Brain pericyte (primary cell): ENCODE measurements around the gene IGSF9.

Experiments used
- DNase-seq: peaks from one replicate; pipeline ENCODE4 v3.0.0-alpha.2; 2012; ENCODE audit warnings: low read depth, low spot score

IGSF9 gene

DNA sequence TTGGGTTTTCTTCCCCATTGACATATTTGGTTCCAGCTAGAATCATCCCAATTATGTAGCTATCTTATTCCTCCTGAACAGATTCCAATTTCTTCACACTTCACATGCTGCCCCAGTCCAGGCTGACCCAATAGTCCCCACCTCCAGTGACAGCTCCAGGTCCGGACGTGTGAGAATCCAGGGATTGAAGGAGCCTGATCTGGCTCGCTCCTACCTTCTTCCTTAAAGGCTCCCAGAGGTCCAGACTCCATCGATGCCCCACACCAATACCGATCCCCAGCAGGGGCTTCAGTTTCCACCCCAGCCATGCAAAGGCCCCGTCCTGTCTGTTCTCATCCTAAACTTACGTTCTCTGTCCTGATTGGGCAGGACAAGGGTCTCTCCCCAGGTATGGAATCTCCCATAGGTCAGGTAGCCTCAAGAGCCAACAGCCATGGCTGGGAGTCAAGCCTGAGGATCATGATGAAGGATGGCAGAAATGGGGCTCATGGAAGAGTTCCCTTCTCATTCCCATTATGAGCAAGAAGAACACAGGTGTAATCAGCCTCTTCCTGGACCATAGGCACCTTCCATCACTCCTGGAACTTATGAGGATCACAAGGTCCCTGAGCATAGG lies 29.0 kb upstream of the IGSF9 start:
- DNase-seq: no peak

DNA sequence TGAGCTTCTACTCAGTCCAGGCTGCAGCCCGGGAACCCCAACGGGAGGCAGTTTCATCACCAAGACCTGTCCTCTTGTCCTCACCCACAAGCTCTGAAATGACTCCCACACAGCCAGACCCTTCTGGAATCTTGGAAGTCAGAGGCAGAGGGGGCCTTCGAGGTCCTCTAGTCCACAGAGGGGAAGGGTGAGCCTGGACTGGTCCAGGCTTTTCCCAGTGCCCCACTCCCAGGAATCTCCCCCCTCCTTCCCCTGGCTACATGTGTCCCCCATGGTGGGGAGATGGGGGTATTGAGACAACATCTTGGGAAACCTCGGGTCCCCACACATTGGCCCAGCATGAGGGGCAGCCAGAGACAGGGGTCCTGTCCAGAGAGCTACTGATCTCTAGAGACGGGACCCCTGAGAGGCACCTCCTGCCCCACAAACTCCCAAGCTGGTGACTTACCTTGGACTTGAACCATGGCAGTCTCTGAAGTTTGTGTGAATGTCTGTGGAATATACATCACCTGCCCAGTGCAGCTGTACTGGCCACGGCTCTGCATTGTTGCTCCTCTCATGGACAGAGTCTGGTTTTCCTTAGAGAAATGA lies 28.0 kb upstream of the IGSF9 start:
- DNase-seq: no peak

DNA sequence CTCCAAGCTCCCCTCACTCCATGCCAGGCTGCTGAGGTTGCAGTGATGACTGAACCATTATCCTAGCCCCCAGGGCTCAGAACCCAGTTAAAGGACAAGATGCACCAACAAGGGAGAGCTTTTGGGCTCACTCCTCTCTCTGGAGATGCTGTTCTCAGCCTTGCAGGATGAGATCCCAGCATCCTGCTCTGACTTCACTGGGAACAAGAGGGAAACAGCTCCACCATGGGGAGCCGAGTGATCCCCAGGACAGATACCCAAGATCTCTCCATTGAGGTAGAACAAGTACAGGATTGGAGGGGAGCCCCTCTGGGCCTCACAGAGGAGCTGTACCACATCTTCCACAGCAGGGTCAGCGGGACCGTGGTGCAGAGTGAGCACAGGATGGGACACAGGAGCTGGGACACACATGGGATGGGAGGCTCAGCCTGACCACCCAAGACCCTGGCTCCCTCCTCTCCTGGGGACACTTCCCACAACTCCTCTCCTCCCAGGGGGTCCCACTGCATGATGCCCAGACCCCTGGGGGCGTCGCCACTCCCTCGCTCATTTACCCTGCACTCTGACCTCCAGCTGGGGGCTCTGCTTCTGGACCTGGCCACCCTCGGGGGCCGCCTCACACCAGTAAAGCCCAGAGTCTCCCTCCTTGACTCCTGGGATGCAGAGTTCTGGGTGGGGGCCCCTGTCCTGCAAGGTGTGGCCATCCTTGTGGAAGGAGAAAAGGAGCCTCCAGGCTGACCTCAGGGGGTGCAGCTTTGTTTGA lies 27.2 kb upstream of the IGSF9 start:
- DNase-seq: no peak

DNA sequence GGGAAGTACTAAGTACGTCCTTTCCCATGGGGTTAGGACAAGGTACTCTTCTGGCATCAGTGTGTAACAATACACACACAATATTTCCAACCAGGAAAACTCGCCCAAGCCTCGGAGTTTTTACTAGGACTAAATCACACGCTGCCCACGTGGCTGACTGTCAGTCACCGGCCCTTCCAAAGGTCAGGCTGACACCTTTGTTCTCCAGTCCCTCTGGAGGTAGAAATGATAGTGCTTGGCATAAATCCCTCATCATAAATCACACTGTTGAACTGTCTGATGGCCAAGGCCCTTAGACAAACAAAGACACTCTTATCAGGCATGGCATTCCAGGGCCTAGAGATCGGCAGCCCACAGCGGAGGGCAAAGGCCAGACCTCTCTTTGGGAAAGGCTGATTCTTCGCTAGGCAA lies 25.5 kb upstream of the IGSF9 start:
- DNase-seq: no peak

DNA sequence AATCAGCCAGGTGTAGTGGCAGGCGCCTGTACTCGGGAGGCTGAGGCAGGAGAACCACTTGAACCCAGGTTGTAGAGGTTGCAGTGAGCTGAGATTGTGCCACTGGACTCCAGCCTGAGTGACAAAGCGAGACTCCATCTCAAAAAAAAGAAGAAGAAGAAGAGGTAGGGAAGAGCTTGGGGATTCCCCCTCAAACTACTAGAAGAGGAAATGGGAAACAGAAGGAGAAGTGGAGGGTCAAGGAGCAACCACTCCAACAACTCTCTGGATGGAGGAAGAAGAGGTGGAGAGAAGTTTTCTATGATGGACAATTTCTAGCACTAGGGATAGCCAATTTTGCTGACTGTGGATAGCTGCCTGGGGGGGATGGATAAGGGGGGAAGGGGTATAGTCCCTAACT lies 23.5 kb upstream of the IGSF9 start:
- no peak for DNase-seq

DNA sequence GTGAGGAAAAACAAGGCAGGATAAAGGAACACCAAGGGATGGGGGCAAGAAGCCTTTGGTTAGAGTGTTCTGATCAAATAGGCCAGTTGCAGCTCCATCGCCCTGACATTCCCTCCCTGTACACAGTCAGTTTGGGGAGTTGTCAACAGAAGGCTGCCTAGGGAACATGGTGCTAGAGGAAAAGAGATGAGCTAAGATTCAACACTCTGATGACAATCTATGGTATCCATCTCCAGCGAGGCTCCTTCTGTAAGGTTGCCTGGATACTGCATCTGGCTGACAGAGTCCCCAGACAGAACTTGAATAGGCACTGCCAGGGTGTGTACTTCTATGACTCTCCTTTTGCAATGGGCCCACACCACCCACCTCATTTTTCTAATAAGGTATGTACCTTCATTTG lies 19.9 kb upstream of the IGSF9 start:
- no peak for DNase-seq

DNA sequence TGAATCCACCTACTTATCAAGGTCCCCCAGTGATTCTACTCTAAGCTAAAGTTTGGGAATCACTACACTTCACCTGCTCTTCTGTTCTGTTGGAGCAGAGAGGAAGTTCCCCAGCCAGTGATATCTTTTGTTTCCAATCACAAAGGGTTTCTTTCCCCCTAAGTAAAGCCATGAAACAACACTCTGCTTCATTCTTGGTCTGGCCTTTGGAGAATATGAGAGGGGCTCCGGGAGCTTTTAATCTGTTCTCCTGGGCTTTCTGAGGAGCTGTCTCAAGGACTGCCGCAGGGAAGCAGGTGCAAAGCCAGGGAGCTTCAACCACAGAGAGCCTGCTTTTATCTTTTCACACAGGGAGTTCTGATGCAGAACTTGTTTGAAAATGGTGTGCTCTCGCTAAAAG lies 18.7 kb upstream of the IGSF9 start:
- no peak for DNase-seq

DNA sequence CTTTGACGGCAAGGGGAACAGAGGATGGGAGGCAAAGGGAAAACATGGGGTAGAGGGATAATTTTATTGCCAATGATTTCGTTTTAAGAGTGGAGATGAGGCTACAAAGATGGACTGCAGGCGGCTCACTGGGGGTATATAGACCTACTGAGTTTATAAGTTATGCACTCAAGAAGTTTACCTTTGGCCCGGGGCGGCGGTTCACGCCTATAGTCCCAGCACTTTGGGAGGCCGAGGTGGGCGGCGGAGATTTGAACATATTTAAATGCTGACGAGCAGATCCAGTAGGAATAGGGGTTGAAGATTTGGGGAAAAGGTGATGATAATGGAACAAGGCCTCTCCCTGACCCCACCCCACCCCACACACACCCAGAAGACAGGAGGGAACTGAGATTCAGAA lies 16.8 kb upstream of the IGSF9 start:
- DNase-seq: no peak

DNA sequence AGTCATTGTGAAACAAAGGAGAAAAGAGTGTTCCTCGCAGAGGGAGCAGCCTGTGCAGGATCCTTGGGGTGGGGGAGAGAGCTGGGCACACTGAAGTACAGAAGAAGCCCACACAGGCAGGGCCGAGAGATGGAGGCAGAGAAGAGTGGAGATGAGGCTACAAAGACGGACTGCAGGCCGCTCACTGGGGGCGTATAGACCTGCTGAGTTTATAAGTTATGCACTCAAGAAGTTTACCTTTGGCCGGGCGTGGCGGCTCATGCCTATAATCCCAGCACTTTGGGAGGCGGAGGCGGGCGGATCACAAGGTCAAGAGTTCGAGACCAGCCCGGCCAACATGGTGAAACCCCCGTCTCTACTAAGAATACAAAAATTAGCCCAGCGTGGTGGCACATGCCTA lies 16.2 kb upstream of the IGSF9 start:
- DNase-seq: no peak

DNA sequence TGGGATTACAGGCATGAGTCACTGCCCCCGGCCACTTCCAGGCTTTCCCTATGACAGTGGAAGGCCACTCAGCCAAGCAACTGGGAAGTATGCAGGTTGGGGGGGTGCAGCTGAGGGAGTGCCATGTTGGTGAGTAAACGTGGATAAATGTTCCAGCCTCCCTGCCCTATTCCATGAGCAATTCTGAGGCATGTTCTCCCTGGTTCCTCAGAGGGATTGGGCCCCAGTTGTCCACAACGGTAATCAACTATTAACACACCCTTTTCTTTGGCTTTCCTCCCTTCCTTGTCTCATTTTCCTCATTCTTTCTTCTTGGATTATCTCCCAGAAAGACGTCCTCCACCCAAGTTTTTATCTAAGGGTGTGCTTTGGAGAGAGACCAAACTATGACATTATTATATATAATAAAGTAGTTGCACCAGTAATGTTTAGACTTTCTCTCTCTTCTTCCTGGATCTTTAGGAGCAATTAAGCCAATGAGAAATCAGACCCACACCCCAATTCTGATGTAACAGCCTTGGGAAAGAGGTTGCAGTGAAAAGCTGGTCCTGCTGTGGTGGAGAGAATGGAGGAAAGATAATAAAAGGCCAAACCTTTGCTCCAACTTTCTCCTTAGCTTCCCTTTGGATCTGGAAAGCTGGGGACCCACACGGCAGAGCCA lies 15.4 kb upstream of the IGSF9 start:
- DNase-seq: no peak

DNA sequence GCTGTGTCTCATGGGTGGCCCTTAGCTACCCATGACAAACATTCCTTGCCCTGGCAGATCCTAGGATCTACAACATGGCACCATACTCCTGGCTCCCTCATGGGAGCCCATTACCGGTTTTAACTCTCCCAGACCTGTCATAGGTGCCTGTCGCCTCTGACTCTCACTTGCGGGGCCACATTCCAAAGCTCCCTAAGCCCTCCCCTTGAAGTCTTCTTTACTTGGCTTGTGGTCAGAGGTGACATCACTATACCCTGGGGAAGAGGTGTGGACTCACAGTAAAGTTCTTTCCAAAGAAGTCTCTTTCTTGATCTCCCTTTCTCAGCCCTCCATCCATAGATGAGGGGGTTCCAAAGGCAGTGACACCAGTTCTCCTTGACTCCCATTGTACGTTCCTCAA lies 14.0 kb upstream of the IGSF9 start:
- no peak for DNase-seq

DNA sequence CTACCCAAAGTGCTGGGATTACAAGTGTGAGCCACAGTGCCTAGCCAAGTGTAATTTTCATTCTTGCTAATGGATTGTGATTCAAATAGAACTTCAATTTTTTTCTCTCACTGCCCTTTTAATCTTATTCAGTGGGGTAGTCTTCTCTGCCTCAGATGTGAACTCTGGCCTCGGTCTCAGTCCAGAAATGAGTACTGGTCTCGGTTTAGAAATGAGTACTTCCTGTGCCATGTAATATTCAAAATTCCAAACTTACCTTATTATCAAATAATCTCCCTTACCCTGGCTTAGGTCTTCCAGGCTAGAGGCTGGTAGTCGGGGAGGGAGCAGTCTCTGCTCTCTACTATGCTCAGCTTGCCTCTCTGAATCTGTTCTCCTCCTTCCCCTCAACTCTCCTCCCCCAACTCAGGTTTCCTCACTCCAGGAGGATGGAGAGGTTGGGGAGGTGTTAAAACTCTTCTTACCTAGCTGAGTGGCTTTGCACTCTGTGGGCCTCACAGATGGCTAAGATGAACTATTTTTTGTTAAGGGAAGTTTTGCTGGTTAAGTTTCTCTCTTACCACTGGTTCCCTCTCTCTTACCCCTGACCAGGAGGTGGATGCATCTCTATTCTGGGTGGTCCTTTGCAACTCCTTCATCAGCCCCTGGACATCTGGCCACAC lies 13.4 kb upstream of the IGSF9 start:
- no peak for DNase-seq

DNA sequence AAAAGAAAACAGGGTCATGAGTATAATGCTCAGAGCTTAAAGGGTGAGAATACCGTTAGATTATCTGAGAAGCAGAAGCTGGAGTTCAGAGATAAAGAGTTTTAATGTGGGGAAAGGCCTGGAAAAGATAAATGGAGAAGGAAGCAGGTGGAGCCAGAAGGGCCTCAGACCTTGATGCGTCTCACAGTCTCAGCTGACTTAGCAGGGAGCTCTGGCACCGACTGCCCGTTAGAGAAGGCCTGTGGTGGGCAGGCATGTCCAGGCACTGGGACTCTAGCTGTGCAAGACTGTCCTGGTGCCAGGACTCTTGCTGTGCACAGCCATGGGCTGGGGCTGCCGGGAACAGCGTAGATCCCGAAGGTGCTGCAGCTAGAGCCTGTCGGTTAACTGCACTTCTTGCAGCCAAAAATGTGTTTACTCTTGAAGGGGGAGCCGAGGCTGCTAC lies 12.4 kb upstream of the IGSF9 start:
- DNase-seq: no peak

DNA sequence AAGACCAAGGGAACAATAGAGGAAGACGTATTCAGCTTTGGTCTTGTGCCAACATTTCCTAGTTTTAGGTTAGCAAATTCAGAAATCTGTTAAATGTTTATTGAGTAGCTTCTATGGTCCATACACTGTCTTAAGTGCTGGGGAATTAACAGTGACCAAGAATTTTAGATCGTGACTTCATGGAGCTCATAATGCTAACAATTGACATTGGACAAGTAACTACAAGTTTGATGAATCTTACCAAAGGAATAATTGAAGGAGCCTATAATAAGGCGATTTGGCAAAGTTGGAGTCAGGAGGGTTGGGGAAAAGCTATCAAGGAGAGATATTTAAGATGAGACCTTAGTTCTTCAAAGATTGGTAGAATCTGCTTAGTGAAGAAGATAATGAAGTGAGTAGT lies 10.0 kb upstream of the IGSF9 start:
- DNase-seq: no peak

DNA sequence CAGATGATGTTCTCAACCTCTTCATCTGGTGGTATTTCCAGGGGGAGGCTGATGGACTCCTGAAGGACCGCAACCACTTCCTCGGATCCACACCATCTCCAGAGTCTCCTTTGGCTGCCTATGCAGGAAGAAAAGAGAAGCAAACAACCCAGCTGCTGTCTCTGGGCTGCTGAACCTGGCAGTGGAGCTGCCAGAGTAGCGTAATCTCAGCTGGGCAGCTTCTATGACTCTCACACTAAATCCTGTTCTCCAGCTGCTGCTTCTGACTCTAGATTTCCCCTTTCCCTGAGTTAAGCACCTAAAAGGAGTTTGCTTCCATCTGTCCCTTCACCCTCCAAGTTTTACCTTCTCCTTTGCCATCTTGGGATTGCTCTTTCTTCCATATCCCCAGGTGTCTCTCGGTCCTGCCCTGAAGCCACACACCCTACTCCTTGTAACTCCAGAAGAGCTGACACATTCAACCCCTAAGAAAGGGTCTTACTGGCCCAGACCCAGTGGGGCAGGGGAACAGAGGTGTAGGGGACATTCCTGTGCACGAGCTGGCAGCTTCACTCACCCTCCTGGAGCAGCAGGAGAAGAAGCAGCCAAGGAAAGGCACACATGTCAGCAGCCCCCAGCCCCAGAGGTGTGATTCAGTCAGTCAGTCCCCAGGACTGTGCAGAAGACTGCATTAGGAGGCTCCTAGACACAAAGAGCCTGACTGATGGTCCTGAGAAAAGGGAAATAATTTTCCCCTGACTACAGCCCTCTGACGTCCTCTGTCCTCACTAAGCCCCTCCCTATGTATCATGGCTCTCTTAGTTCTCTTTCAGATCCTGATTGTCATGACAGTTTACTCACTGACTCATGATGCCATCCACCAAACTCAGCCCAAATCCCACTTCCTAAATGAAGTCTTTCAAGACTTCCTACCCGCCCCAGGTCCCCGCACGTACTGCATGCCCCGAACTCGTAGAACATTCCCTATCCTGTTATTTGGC lies 8.4 kb upstream of the IGSF9 start, which contains the start of gene SLAMF9:
TSS of gene SLAMF9 (minus strand) at position 702 of the 980 bp plus-strand sequence. CDS start at position 602, 100 bp downstream.
- no peak for DNase-seq

DNA sequence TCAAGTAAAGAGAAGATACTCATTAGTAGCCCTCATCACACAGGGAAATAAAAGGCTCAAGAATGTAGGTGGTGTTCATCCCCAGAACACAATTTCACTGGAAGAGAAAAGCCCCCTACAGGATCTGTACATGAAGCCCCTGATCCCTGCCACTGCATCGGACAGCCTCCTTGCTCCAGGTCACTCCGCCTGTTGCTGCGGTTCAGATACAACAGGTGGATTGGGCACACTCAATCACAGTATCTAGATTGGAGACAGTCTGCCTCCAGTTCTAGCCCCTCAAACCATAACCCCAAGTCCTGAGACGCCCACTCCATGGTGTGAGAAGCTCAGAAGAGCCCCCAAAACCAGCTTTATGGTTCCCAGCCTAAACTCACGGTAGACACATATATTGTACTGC lies 7.5 kb upstream of the IGSF9 start:
- no peak for DNase-seq

DNA sequence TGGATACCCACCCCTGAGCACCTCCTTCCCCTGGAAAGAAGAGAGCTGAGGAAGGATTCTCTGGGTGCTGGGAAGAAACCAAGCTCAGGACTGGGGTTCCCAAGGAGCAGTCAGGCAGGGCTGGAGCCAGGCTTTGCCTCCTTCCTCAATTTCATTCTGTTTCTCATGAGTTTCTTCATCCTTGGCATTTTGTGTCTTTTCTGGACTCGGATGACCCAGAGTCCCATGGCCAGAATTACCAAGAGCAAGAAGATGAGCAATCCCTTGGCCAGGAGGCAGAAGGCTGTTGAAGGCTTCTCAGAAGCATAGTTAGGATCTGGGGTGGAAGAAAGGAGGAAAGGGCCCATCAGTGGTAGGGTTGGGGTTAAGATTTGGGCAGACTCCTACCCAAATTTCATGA lies 6.1 kb upstream of the IGSF9 start:
- DNase-seq: no peak

DNA sequence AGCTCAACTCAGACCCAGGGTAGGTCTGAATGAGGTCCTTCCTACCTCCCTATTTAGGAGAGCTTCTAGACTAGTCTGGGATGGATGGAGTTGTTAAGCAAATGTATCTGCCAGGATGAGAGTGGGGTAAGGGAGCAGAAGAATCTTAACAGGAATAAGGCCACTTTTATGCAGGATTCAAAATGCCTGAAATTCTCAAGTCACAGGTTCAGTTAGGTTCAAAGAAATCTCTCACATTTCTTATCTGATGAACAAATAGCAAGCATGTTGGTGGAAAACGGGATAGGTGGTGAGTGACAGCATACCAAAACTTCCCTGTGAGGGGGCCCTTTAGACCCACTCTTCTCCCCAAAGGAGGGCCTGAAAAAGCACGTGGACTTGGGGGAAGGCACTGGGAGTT lies 5.6 kb upstream of the IGSF9 start:
- DNase-seq: no peak

DNA sequence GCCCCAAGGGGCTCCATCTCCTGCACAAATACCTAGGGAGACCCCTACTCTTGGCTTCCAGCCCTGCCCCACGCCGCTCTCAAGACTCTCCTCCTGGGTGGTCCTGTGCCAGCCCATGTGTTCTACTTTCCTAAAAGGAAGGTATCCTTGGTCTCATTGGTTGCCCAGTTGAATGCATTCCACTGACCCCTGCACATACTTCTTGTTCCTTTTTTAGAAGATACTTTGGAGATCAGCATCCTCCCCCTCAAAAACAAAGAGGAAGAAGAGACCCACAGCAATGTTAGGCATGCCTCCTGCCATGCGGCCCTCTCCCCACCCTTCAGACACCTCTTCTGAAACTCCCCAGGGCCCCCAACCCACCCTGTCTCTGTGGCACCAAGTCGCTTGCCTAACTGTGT lies 4.6 kb upstream of the IGSF9 start:
- DNase-seq: no peak

DNA sequence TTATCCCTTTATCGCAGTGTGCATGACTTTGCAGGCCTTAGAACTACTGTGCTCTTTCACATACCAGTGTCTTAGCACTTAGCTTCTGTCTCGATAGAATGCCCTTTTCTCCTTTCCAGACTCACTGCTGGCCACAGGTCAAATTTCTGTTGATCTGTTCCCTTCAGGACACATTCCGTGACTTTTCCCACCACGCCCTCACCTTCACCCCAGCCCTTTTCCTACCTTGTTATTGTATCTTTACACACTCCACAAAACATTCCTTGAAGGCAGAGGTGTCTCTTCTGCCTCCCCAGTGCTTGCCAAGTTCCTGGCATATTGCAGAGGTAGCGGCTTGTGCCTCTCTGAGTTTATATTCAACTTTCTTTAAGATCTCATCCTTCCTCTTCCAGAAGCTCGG lies 3.7 kb upstream of the IGSF9 start:
- DNase-seq: no peak

DNA sequence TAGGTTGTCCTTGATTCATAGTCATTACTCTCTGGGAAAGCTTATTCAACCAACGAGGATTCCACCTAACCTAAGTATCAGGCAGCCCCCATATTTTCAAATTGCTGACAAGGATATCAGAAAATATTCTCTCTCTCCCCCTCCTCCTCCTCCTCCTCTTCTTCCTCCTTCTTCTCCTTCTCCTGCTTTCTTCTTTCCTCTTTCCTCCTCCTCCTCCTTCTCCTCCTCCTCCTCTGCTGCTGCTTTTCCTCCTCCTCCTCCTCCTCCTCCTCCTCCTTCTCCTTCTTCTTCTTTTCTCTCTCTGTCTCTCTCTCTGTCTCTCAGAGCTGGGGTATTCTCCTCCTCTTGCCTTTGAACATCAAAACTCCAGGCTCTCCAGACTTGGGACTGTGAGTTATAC lies 2.5 kb upstream of the IGSF9 start:
- DNase-seq: no peak
